Lower leg skin (tissue), 4 donors: ENCODE measurements around the gene APOL2. TPM values are rescaled to one million over a fixed set of nuclear protein-coding genes. Genes with fewer than 3 reads are reported as not detected.
A peak's percentile ranks its signal among the peaks of the same experiment; 100 is the strongest.

Source experiments
- DNase-seq, 2 donors: peaks; one replicate each; pipeline ENCODE4 v3.0.0-alpha.2; 2019; ENCODE audit warnings: low spot score in 2 of 2
- H3K4me3 ChIP-seq: fragments of 200-600 bp; sonication (generic); 2 replicates; pipeline ENCODE4 v1.5.1; 2017; ENCODE audit warnings: mild to moderate bottlenecking, low read depth; ENCODE audit not compliant: poor library complexity, severe bottlenecking
- POLR2A ChIP-seq, 2 donors: fragments of 450-650 bp; IDR thresholded peaks; one replicate each; pipeline ENCODE4 v1.6.1; 2016 to 2017; ENCODE audit warnings: antibody characterized with exemption in 2 of 2, mild to moderate bottlenecking in 1 of 2, moderate library complexity in 1 of 2
- WGBS, 2 donors: methylation state at CpG; one replicate each; pipeline ENCODE4 v1.1.5; 2018; 5-methylcytosine and 5-hydroxymethylcytosine counted together
- intact Hi-C: fragments of 100-400 bp; cut with DNase I; formaldehyde crosslinking; loops from one replicate; pipeline ENCODE4 v1.15.0; 2023; ENCODE audit warnings: low total_unique reads
- microRNA-seq, 2 donors: library from miRNA; unstranded; fragments of <30 nt; microRNA quantifications; one replicate each; pipeline ENCODE4, GENCODE V29; 2016; ENCODE audit warnings: borderline replicate concordance in 2 of 2, borderline number of aligned reads in 1 of 2
- total RNA-seq, 4 donors: library from RNA; depleted of rRNA; stranded (reverse); fragments of >200 nt; gene quantifications; one replicate each; pipeline ENCODE4 v1.1.0, GENCODE V29; 2016
- TF ChIP-seq, protein P1 (sequence below), 3 donors: fragments of 450-650 bp; IDR thresholded peaks; one replicate each; pipeline ENCODE4 v1.5.1; 2016; ENCODE audit warnings: antibody characterized with exemption in 3 of 3, mild to moderate bottlenecking in 3 of 3, moderate library complexity in 2 of 3

The APOL2 gene
- total RNA-seq, 4 donors from 2014 or later = 14.2 to 24.8 (median 20.0) TPM

DNA sequence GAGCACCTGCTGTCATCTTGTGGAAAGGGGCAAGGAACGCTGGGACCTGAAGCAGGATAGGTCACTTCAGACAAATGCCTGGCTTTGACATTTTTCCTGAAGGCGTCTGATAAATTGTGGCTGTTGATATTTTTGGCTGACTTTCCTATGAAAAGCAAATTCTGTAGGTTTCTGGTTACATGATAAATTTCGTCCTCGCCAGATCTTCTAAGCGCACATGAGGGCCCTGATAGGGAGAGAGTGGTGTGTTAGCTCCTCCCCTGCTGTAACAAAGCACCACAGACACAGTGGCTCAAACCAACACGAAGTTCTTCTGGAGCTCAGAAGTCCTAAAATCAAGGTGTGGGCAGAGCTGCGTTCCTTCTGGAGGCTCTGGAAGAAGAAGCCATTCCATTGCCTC is 57.3 kb downstream of the APOL2 start:
- no peak for TF ChIP-seq POLR2A (IDR thresholded peaks at IDR 0.05)
- TF ChIP-seq, protein P1, sequence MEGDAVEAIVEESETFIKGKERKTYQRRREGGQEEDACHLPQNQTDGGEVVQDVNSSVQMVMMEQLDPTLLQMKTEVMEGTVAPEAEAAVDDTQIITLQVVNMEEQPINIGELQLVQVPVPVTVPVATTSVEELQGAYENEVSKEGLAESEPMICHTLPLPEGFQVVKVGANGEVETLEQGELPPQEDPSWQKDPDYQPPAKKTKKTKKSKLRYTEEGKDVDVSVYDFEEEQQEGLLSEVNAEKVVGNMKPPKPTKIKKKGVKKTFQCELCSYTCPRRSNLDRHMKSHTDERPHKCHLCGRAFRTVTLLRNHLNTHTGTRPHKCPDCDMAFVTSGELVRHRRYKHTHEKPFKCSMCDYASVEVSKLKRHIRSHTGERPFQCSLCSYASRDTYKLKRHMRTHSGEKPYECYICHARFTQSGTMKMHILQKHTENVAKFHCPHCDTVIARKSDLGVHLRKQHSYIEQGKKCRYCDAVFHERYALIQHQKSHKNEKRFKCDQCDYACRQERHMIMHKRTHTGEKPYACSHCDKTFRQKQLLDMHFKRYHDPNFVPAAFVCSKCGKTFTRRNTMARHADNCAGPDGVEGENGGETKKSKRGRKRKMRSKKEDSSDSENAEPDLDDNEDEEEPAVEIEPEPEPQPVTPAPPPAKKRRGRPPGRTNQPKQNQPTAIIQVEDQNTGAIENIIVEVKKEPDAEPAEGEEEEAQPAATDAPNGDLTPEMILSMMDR (IDR thresholded peaks at IDR 0.05) = no peak
- intact Hi-C loops = loop anchor here (10.0 kb wide), 1 partner anchor 53 kb away; the partner anchor contains the start of gene APOL2
- DNase-seq = no peak
- 81 to 87% methylated on average over 7 of the region's 7 CpGs for WGBS, 2 donors
- H3K4me3 ChIP-seq = no peak overlapping the region

GRCh38 chr22:36180928-36181327 is 58.4 kb downstream of the APOL2 start:
- 90 to 92% methylated on average over 6 of the region's 6 CpGs for WGBS, 2 donors
- intact Hi-C loops = loop anchor here (10.0 kb wide), 1 partner anchor 54 kb away; the partner anchor contains the start of gene APOL2
- DNase-seq = peak in 1 of 2 donors; percentile 43
- TF ChIP-seq, protein P1 (IDR thresholded peaks at IDR 0.05) = no peak
- TF ChIP-seq POLR2A (IDR thresholded peaks at IDR 0.05) = no peak
- H3K4me3 ChIP-seq = no peak overlapping the region

DNA sequence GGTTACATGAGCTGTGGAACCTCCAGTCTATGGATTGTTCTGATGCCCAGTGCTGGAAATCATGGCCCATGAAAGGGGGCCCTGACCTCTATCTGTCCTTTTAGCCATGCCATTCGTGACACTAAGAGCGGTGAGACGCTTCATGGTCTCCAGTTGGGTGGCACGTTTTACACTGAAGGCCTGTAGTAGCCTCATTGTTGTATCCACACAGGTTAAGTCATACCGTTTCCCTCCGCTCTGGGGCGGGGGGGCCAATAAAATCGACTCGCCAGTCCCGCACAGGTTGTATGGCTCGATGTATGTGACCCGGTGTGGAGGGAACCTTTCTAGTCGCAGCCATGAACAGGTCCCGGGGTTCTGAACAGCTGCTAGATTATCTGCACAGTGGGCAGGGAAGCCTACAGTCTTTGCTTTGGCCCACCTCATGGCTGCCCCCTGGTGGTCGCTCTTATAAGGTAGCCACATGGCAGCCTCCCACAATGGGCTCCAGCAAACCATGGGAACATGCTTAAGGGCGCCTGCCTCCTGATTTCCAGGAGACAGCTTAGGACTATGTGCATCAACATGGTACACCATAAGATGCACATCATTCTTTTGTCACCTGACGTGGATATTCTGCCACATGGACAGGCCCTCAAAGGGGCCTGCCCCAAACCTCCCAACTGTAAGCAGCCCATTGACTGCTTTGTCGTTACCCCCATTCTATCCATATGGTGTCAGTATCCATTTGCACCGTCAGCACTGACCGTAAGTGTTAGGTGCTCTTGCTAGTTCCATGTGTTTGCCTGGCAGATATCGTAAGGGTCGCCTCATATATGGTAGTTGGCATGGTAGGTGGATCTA is 59.1 kb downstream of the APOL2 start:
- 74 to 81% methylated on average over 21 to 22 of the region's 22 CpGs for WGBS, 2 donors
- no peak for TF ChIP-seq POLR2A (IDR thresholded peaks at IDR 0.05)
- TF ChIP-seq, protein P1 (IDR thresholded peaks at IDR 0.05) = no peak
- H3K4me3 ChIP-seq = no peak overlapping the region
- DNase-seq = peak; percentile 75 to 97
- intact Hi-C loops = loop anchor here (10.0 kb wide), 1 partner anchor 55 kb away; the partner anchor contains the start of gene APOL2

DNA sequence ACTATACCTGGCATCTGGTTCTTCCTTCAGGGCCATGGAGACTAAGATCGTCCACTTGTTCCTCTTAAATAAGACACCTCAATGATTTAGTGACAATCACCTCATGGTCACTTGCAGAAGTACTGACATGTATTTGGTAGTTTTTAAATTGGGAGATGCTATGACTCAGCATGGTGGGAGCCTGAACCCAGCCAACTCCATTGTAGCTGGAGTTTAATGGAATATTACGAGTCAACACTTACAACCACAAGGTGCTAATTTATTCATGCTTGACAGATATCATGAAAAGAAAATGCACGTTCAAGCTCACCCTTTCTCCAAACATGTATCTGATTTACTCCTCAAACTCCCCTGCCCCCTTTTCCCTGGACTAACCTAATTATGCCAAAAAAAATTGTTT is 62.2 kb downstream of the APOL2 start:
- TF ChIP-seq, protein P1 (IDR thresholded peaks at IDR 0.05) = no peak
- TF ChIP-seq POLR2A (IDR thresholded peaks at IDR 0.05) = no peak
- intact Hi-C loops = no loop called here
- WGBS, 2 donors = 57 to 65% methylated on average over 3 of the region's 3 CpGs
- no peak for DNase-seq
- H3K4me3 ChIP-seq = no peak overlapping the region

Small RNAs within 50 kb of the gene (microRNA-seq; reads per million reads assigned to microRNA genes)
- 0 to 0.57 reads per million in 2 donors for gene MIR6819

Other genes starting within 250 kb of the APOL2 start
- gene RBFOX2, start 210.7 kb downstream of the APOL2 start, total RNA-seq = 10 to 100 TPM; 40.9 to 56.5 (median 51.1) TPM
- gene APOL3, start 78.8 kb downstream of the APOL2 start, total RNA-seq = 10 to 100 TPM; 29.5 to 55.9 (median 39.6) TPM
- gene APOL4, start 37.7 kb downstream of the APOL2 start, total RNA-seq = 1 to 10 TPM; 3.3 to 5.4 (median 4.1) TPM
- gene APOL1, start 13.6 kb upstream of the APOL2 start, total RNA-seq = 1 to 10 TPM in 2 of 4 donors, under 1 TPM in 2; 0.46 to 4.1 (median 2.0) TPM
- gene MYH9, start 148.4 kb upstream of the APOL2 start, total RNA-seq = 100 to 1,000 TPM; 258 to 335 (median 307) TPM
- 10 to 100 TPM; 45.6 to 56.7 (median 52.2) TPM for gene TXN2, start 242.1 kb upstream of the APOL2 start, total RNA-seq